ENCODE data around the gene TCIRG1.
"Not testable (repeated sequence)": the region's sequence is repeated elsewhere in the genome, so short reads cannot be mapped to it uniquely, and the experiment has no call there.

- TF ChIP-seq, protein P1, sequence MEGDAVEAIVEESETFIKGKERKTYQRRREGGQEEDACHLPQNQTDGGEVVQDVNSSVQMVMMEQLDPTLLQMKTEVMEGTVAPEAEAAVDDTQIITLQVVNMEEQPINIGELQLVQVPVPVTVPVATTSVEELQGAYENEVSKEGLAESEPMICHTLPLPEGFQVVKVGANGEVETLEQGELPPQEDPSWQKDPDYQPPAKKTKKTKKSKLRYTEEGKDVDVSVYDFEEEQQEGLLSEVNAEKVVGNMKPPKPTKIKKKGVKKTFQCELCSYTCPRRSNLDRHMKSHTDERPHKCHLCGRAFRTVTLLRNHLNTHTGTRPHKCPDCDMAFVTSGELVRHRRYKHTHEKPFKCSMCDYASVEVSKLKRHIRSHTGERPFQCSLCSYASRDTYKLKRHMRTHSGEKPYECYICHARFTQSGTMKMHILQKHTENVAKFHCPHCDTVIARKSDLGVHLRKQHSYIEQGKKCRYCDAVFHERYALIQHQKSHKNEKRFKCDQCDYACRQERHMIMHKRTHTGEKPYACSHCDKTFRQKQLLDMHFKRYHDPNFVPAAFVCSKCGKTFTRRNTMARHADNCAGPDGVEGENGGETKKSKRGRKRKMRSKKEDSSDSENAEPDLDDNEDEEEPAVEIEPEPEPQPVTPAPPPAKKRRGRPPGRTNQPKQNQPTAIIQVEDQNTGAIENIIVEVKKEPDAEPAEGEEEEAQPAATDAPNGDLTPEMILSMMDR (IDR thresholded peaks at IDR 0.05): not testable (repeated sequence)
- TF ChIP-seq POLR2AphosphoS5 (IDR thresholded peaks at IDR 0.05; ENCODE audit: low read depth, low read length); TCF7L2 (IDR thresholded peaks at IDR 0.05; ENCODE audit: low read depth, low read length); REST (IDR thresholded peaks at IDR 0.05; ENCODE audit: insufficient read depth in 1 of 2, low read depth in 2 of 2, low read length in 1 of 2); SIN3A (IDR thresholded peaks at IDR 0.05; ENCODE audit: borderline replicate concordance, insufficient read depth, low read depth, low read length): not testable (repeated sequence)
Measured at GRCh38 chr11:68092946-68093345, 54.1 kb downstream of the TCIRG1 start.

Measured in Panc1 (cell line).